Measurements from ENCODE around the gene PHEX. TPM values are rescaled to one million over a fixed set of nuclear protein-coding genes. Genes with fewer than 3 reads are reported as not detected.

PHEX gene
- total RNA-seq, 1 donor from 2014 or later = 1.5 TPM

DNA sequence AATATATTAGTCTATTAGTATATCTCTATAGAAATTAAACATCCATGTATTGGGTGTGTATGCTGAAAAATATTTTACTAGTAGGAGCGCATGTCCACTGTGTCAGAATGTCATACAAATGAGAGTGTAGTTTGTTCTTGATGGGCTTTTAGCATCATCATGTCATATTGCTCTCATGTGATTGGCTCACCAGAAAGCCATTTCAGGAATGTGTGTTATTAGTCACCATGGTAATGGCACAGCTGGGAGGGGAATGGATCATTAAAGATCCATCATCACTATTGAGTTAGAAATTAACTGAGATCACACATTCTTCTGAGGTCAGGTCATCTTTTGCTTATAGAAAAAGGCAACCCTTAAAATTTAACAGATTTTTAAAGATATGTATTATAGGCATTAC is 77.3 kb downstream of the PHEX start:
- no peak for DNase-seq

GRCh38 chrX:22110729-22111494 is 78.8 kb downstream of the PHEX start:
- no peak for DNase-seq

GRCh38 chrX:22116605-22117546 is 84.8 kb downstream of the PHEX start:
- DNase-seq = no peak

DNA sequence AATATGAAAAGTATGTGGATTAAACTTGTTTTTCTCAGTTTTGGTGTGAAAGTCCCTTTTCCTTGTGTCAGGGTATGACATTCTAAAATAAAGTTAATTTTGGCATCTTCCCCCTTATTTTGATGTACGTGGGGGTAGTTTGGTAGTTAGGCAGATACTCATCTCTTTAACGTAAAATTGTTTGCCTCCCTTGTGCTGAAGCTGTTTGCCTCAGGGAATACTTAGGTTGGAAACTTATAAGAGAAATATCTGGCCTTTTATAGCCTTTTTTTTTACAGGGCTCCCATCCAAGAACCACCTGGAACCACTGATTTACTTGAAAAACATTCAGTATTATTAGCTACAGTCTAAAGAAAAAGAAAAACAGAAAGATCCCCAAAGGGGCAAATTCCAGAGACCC is 85.5 kb downstream of the PHEX start:
- DNase-seq = no peak

DNA sequence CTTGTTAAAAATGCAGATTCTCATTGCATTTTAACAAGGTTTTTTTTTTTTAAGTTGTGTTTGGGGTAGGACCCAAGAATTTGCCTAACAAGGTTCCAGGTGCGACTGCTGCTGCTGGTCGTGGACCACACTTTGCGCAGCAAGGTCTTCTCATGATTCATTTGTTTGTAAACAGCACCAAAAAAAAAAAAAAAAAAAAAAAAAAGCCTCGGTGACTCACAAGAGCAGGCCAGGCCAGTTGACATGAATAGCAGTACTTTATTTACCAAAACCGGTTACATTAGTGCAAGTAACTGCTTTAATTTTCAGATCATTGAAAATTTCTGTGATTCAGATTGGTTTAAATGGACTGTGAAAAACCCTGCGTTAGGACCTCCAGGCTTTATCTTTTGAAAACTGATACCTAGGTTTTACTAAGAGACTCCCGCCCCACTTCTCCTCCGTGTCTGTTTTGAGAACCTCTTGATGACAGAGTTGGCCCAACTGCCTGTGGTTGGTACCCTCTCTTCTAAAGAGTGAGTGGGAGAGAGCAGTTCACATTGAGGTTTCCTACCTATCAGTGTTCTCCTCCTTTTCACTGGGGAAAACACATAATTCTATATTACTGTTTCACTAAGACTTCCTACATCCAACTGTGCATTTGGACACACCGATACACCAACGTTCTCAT is 86.2 kb downstream of the PHEX start:
- no peak for DNase-seq

DNA sequence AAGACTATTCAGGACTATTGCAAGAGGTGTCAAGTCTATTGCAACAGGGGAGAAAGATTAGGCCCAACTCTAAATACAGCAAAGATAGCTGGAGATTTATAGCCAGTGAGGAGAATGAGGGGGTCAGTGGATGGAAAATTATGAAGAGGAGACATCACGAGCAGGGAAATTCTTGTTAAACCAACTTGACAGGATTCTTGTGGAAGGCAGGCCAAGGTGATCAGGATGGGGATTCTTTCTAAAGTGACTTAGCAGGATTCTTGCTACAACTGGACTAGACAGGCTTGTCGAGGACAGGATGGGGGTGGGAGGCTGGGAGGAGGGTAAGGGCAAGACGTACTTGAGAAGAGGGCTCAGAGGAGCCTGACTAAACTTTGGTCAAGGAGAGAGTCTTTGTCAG is 89.0 kb downstream of the PHEX start:
- DNase-seq = no peak

- DNase-seq = no peak
Measured at GRCh38 chrX:22122510-22122909, 90.4 kb downstream of the PHEX start.

DNA sequence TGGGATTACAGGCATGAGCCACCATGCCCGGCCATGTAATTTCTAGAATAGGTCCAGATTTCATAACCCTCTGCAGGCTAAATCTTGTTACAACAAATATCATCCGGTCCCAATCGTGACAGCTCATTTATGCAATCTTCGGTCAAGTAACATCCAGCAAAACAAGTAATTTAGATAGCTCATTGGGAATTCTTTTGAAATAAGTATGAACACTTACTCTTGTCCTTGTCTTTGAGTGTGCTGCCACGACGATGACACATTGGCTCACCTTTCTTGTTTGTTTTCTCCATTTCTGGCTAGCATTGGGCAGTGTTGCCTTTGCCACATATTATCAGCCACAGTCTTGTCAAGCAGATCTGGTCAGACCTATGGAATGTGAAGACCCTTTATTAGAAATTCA is 92.0 kb downstream of the PHEX start:
- no peak for DNase-seq

GRCh38 chrX:22125481-22125880 is 93.4 kb downstream of the PHEX start:
- no peak for DNase-seq

DNA sequence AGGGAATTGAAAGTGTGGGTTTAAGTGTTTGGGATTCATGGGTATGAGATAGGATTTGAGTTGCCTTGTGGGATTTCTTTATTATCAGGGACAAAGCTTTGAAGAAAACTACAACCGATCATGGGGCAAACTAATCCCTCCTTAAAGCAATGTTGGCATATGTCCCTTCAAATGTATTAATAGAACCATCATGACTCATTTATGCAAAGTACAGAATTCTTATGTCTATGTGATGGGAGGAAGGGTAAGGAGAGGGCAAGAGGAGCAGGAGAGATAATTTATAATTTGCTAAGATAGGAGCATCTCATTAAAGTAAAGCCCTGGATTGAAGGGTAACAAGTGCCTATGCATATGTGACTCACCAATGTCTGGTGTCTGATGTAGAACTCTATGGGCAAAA is 94.2 kb downstream of the PHEX start:
- no peak for DNase-seq

DNA sequence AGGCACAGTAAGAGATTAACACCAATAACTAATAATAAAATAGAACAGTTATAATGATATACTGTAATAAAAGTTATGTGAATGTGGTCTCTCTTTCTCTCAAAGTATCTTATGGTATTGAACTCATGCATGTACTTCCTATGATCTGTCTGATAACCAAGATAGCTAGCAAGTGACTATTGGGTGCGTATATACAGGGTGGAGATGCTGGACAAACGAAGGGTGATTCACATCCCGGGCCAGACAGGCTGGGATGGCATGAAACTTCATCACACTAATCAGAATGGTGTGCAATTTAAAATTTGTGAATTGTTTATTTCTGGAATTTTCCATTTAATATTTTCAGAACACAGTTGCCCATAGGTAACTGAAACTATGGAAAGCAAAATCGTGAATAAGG is 96.8 kb downstream of the PHEX start:
- no peak for DNase-seq

GRCh38 chrX:22134681-22135080 is 102.6 kb downstream of the PHEX start:
- DNase-seq = no peak

DNA sequence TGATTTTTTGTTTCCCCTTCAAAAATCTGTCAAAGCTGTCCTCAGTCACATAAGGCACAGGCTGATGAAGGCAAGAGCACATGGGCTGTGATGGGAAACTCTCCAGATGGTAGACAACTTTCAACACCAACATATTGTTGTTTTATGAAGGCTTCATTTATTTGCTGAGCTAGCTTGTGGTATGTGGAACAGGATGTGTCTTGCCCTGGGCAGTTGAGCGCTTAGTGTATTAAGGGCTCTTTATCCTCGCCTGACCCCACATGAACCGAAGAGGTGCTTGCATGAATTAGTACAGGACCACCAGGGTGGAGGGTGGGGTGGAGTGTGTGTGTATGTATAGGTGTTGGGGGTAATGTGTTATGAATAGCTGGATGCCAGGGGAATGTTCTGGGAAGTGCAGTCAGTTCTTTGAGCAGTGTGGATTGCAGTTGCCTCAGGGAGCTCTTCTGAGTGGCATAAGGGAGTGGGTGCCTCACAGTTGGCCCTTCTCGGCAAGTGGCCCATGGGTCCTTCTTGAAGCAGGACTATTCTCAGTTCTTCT is 103.1 kb downstream of the PHEX start:
- peak; percentile 30 for DNase-seq

DNA sequence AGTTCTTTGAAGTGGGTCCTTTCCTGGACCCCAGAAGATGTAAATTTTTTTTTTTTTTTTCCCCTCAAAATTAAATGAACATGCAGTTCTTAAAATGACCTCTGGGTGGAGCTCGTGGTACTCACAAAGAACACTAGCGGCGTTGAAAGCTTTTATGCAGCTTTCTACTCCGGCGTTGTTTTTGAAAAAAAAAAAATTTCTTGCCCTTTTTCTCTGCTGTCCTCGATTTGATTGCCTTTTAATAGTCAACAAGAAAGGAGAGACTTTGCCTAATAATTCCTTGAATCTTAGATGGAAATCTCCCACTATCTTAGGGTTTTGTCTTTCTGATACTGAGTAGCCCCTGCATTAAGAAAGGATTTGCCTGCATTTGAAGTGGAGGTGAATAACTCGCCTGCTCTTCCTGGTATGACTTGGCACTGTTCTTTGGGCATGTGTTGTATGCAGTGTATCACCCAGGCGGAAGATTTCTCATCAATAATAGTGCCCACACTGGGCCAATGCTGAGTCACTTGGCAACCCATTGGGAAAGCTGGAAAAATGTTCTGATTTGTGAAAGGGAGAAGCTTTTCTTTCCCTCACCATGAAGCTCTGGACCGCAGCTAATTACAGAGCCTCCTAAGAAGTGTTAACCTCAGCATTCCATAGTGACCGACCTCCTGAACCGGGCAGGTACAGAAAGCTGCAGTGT is 104.0 kb downstream of the PHEX start:
- no peak for DNase-seq

GRCh38 chrX:22136711-22137110 is 104.6 kb downstream of the PHEX start:
- DNase-seq = no peak

GRCh38 chrX:22139822-22140221 is 107.7 kb downstream of the PHEX start:
- DNase-seq = no peak

DNA sequence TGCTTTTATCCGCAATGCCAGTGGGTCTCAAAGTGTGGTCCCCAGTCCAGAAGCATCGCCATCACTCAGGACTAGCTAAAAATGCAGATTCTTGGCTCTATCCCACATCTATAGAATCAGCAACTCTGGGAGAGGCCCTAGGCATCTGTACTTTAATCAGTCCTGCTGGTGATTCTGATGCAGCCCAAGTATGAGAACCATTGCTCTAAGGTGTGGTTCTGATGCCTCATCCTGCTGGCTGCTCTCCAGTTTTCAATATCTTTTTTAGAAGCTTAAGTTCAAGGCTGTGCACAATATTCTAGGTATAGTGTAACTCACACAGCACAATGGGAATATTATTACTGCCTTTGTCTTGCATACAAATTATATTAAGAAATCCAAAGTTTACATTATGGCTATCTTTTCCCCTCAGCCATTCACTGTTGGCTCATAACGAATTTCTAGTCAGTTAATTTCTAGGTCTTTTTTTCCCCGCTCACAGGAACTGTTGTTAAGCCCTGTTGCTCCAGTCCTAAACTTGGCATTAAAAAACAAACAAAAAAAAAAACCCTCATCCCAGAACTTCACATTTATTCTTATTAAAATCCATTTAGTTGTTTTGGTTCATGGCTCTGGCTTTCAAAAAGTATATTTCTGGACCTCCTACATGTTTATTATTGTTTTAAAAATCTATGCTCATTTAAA is 109.1 kb downstream of the PHEX start:
- no peak for DNase-seq

DNA sequence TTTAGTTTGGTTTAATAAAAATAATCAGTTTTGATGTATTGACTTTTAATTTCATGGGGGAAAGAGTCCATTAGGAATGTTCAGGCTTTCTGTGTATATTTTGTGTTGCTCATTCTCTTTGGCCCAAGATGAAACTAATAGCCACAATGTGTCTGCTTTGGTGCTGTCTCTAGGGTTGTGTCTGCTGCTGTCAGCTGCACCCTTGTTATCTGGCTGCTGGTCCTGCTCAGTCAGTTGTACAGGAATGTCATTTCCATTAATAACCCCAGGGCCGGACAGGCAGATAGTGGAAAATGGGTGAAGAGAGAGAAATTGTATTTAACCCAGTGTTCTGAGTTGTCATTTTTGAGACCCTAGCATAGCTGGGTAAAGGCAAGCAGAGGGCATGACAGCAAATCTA is 115.1 kb downstream of the PHEX start:
- DNase-seq = no peak

- DNase-seq = no peak
Measured at GRCh38 chrX:22147942-22148341, 115.8 kb downstream of the PHEX start.

DNA sequence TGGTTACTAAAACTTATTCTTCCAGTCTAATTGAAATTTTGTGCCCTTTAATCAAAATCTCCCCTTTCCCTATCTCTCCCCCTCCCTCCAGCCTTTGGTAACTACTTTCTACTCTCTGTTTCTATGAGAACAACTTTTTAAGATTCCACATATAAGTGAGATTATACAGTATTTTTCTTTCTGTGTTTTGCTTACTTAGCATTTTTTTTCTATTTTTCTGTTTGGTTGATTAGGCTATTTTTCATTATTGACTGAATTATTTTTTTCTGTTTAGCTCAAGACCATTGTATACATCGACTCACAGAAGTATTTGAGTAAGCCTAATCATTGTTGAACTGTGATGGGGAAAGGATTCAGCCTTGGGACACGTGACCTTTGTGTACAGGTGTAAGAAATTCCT is 116.4 kb downstream of the PHEX start:
- DNase-seq = no peak

- no peak for DNase-seq
Measured at GRCh38 chrX:22150371-22150770, 118.2 kb downstream of the PHEX start.
